ENCODE results near the gene BCL11A. TPM values are rescaled to one million over a fixed set of nuclear protein-coding genes. Genes with fewer than 3 reads are reported as not detected.
A peak's percentile ranks its signal among the peaks of the same experiment; 100 is the strongest.

Gene BCL11A
- total and polyA plus RNA-seq, 2 experiments from 2014 or later, result 3.5 to 8.9 TPM

DNA sequence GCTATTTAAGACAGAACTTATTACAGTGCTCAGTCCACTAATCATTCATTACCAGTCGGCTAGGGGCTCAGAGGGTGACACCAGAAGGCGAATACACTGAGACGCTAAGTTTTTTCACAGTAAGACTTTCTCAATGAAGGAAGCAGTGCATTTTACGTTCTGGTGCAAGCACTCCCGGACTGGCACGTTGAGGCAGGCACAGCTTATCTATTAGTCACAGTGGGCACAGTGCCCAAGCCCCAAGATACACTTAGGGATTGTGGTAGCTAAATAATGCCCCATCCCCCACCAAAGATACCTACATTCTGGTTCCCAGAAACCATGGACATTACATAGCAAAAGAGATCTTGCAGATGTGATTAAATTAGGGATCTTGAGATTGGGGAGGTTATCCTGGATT lies 32.6 kb upstream of the BCL11A start:
- H3K9me2 ChIP-seq (ENCODE audit: insufficient read depth), result no peaks in the 10 kb centered on the region
- H3K36me3 ChIP-seq (ENCODE audit: low read depth), result no peaks in the 10 kb centered on the region
- no peak overlapping the region for H3K27ac ChIP-seq
- no peak for DNase-seq
- no peaks in the 10 kb centered on the region for H3K4me1 ChIP-seq (ENCODE audit: insufficient read depth)
- no peak overlapping the region for H3K4me2 ChIP-seq (ENCODE audit: unreplicated experiment)
- no peak overlapping the region for H2AFZ ChIP-seq
- H3K79me2 ChIP-seq (ENCODE audit: insufficient read depth), result no peaks in the 10 kb centered on the region
- H3K9me3 ChIP-seq (ENCODE audit: low read depth), result no peaks in the 10 kb centered on the region
- no peaks in the 10 kb centered on the region for H4K20me1 ChIP-seq (ENCODE audit: insufficient read depth)
- no peak overlapping the region for H3K4me3 ChIP-seq
- 61 to 62% methylated on average over 6 of the region's 6 CpGs for WGBS, 2 experiments (ENCODE audit: low coverage in 1 of 2, low lambda C conversion rate in 2 of 2, missing lambda C conversion rate in 2 of 2)
- in situ Hi-C loops (cut with MboI), result loop anchor here (25.0 kb wide), 2 partner anchors 1274 to 1824 kb away; no protein-coding TSS in a partner anchor
- H3F3A ChIP-seq (ENCODE audit: insufficient read depth), result no peaks in the 10 kb centered on the region
- H3K27me3 ChIP-seq (replicated peaks; ENCODE audit: insufficient read depth), result peaks cover 32% of the 10 kb centered on the region
- TF ChIP-seq EZH2 (IDR thresholded peaks at IDR 0.05; ENCODE audit: insufficient read depth, poor library complexity, severe bottlenecking) (no peak), EZH2phosphoT487 (IDR thresholded peaks at IDR 0.05; ENCODE audit: insufficient read depth, low read depth) (no peak)
- no peak overlapping the region for H3K9ac ChIP-seq

GRCh38 chr2:60585276-60585675 lies 31.8 kb upstream of the BCL11A start:
- WGBS, 2 experiments (ENCODE audit: low coverage in 1 of 2, low lambda C conversion rate in 2 of 2, missing lambda C conversion rate in 2 of 2), result 83 to 86% methylated on average over 25 of the region's 25 CpGs
- Histone ChIP-seq H3K4me3 (no peak overlapping the region), H4K20me1 (ENCODE audit: insufficient read depth) (no peaks in the 10 kb centered on the region), H3K4me2 (ENCODE audit: unreplicated experiment) (no peak overlapping the region), H3K27ac (no peak overlapping the region), H3K79me2 (ENCODE audit: insufficient read depth) (no peaks in the 10 kb centered on the region), H3K4me1 (ENCODE audit: insufficient read depth) (no peaks in the 10 kb centered on the region), H3K36me3 (ENCODE audit: low read depth) (no peaks in the 10 kb centered on the region), H3K9me3 (ENCODE audit: low read depth) (no peaks in the 10 kb centered on the region), H3K9me2 (ENCODE audit: insufficient read depth) (no peaks in the 10 kb centered on the region), H3K9ac (no peak overlapping the region), H3F3A (ENCODE audit: insufficient read depth) (no peaks in the 10 kb centered on the region), H2AFZ (no peak overlapping the region), H3K27me3 (replicated peaks; ENCODE audit: insufficient read depth) (peaks cover 37% of the 10 kb centered on the region)
- in situ Hi-C loops (cut with MboI), result loop anchor here (25.0 kb wide), 2 partner anchors 1273 to 1823 kb away; no protein-coding TSS in a partner anchor
- DNase-seq, result no peak
- TF ChIP-seq EZH2phosphoT487 (IDR thresholded peaks at IDR 0.05; ENCODE audit: insufficient read depth, low read depth), result no peak
- TF ChIP-seq EZH2 (IDR thresholded peaks at IDR 0.05; ENCODE audit: insufficient read depth, poor library complexity, severe bottlenecking), result no peak

DNA sequence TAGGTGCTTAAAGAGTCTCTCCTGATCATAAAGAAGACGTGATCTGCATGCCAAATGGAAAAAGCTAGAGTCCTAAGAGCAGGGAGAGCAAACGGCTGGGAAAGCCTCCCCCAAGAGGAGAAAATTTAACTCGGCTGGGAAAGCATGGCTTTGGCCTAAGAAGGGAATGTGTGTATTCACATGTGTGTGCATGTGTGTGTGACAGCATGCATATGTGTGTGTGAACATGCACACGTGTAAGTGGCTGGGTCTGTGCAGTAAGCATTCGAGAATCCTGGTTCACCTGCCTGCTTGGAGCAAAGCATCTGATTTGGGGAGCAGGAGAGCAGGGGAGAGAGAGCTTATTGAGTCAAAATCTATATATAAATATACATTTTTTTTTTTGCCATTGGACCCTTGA lies 30.1 kb upstream of the BCL11A start:
- WGBS, 2 experiments (ENCODE audit: low coverage in 1 of 2, low lambda C conversion rate in 2 of 2, missing lambda C conversion rate in 2 of 2), result 42 to 52% methylated on average over 5 of the region's 5 CpGs
- Histone ChIP-seq H3K4me1 (ENCODE audit: insufficient read depth) (no peaks in the 10 kb centered on the region), H3K36me3 (ENCODE audit: low read depth) (no peaks in the 10 kb centered on the region), H4K20me1 (ENCODE audit: insufficient read depth) (no peaks in the 10 kb centered on the region), H3K4me3 (no peak overlapping the region), H3K4me2 (ENCODE audit: unreplicated experiment) (no peak overlapping the region), H3K9me3 (ENCODE audit: low read depth) (no peaks in the 10 kb centered on the region), H3K27ac (no peak overlapping the region), H3K79me2 (ENCODE audit: insufficient read depth) (no peaks in the 10 kb centered on the region), H3F3A (ENCODE audit: insufficient read depth) (no peaks in the 10 kb centered on the region), H3K9ac (no peak overlapping the region), H2AFZ (no peak overlapping the region), H3K27me3 (replicated peaks; ENCODE audit: insufficient read depth) (peaks cover 44% of the 10 kb centered on the region), H3K9me2 (ENCODE audit: insufficient read depth) (no peaks in the 10 kb centered on the region)
- DNase-seq, result no peak
- in situ Hi-C loops (cut with MboI), result loop anchor here (25.0 kb wide), 2 partner anchors 1271 to 1821 kb away; no protein-coding TSS in a partner anchor
- no peak for TF ChIP-seq EZH2phosphoT487 (IDR thresholded peaks at IDR 0.05; ENCODE audit: insufficient read depth, low read depth)
- no peak for TF ChIP-seq EZH2 (IDR thresholded peaks at IDR 0.05; ENCODE audit: insufficient read depth, poor library complexity, severe bottlenecking)

- DNase-seq, result peak; percentile 84
- H2AFZ ChIP-seq, result peak overlapping the region; percentile 79
- H3K79me2 ChIP-seq (ENCODE audit: insufficient read depth), result no peaks in the 10 kb centered on the region
- no peaks in the 10 kb centered on the region for H3K4me1 ChIP-seq (ENCODE audit: insufficient read depth)
- H3K27me3 ChIP-seq (replicated peaks; ENCODE audit: insufficient read depth), result peaks cover 37% of the 10 kb centered on the region
- H3K27ac ChIP-seq, result no peak overlapping the region
- H3K36me3 ChIP-seq (ENCODE audit: low read depth), result no peaks in the 10 kb centered on the region
- H3K9me2 ChIP-seq (ENCODE audit: insufficient read depth), result no peaks in the 10 kb centered on the region
- WGBS, 2 experiments (ENCODE audit: low coverage in 1 of 2, low lambda C conversion rate in 2 of 2, missing lambda C conversion rate in 2 of 2), result 4% methylated on average over 49 to 58 of the region's 59 CpGs
- no peaks in the 10 kb centered on the region for H3K9me3 ChIP-seq (ENCODE audit: low read depth)
- in situ Hi-C loops (cut with MboI), result loop anchor here (25.0 kb wide), 2 partner anchors 1269 to 1819 kb away; no protein-coding TSS in a partner anchor
- peak overlapping the region; percentile 67 for H3K4me3 ChIP-seq
- no peaks in the 10 kb centered on the region for H4K20me1 ChIP-seq (ENCODE audit: insufficient read depth)
- peak overlapping the region; percentile 78 for H3K4me2 ChIP-seq (ENCODE audit: unreplicated experiment)
- peak overlapping the region; percentile 22; the same call in 1 of the 2 replicates for H3K9ac ChIP-seq
- TF ChIP-seq EZH2phosphoT487 (IDR thresholded peaks at IDR 0.05; ENCODE audit: insufficient read depth, low read depth), result no peak
- no peak for TF ChIP-seq EZH2 (IDR thresholded peaks at IDR 0.05; ENCODE audit: insufficient read depth, poor library complexity, severe bottlenecking)
- H3F3A ChIP-seq (ENCODE audit: insufficient read depth), result no peaks in the 10 kb centered on the region
These were observed 28.2 kb upstream of the BCL11A start for GRCh38 chr2:60581433-60582282.

All from GM23248 (cell line).